GM21825 (cell line): ENCODE data around the gene NGFR.

Experiments
- ATAC-seq: cut with Tn5 transposase; IDR thresholded peaks from one replicate; pipeline ENCODE4 v1.9.1; 2021; ENCODE audit warnings: mild to moderate bottlenecking, moderate library complexity; ENCODE audit not compliant: unreplicated experiment

NGFR gene

DNA sequence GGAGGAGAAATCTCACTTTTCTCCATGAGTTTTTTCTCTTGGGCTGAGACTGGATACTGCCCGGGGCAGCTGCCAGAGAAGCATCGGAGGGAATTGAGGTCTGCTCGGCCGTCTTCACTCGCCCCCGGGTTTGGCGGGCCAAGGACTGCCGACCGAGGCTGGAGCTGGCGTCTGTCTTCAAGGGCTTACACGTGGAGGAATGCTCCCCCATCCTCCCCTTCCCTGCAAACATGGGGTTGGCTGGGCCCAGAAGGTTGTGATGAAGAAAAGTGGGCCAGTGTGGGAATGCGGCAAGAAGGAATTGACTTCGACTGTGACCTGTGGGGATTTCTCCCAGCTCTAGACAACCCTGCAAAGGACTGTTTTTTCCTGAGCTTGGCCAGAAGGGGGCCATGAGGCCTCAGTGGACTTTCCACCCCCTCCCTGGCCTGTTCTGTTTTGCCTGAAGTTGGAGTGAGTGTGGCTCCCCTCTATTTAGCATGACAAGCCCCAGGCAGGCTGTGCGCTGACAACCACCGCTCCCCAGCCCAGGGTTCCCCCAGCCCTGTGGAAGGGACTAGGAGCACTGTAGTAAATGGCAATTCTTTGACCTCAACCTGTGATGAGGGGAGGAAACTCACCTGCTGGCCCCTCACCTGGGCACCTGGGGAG, 19.1 kb downstream of the NGFR start:
- ATAC-seq: no peak

DNA sequence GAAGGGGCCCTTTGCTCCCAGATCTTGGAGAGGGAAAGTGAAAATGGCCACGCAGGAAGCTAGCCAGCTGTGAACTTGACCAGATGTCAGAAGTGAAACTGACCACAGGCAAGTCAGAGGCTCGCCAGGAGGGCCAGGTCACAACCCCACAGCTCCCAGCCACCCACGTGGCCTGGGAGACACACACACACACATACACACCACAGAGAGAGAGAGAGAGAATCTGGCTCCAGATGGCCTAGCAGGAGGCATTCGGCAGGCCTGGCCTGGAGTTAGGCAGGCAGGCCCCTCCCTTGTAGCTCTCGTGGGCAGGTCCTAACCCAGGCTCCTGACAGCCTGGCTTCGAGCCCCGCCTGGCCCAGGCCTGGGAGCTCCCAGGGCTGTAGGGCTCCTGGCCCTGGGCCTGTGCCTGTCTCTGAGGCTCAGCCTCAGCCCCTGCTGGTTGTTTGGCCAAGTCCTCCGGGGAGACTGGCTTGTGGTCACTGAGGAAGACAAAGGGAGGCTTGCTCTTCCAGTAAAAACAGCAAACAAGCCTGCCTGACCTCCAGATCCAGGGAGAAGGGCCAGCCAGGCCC, 20.2 kb downstream of the NGFR start:
- peak; percentile 65 for ATAC-seq

DNA sequence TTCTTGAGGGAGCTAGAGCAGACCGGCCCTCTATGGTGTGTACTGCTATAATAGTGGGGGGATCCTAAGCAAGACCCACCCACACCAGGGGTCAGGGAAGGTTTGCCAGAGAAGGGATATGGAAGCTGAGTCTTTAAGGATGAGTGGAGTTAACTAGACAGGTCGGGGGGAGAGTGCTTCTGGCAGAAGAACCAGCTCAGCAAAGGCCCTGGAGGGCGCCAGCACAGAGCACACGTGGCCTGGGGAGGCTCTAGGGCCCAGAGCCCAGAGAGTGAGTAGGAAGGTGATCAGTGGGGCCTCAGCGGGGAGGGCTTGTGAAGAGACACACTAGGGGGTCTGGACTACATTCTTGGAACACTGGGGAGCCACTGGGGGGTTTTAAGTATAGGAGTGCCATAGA, 21.1 kb downstream of the NGFR start:
- ATAC-seq: no peak

GRCh38 chr17:49518346-49519078, 23.4 kb downstream of the NGFR start:
- no peak for ATAC-seq

DNA sequence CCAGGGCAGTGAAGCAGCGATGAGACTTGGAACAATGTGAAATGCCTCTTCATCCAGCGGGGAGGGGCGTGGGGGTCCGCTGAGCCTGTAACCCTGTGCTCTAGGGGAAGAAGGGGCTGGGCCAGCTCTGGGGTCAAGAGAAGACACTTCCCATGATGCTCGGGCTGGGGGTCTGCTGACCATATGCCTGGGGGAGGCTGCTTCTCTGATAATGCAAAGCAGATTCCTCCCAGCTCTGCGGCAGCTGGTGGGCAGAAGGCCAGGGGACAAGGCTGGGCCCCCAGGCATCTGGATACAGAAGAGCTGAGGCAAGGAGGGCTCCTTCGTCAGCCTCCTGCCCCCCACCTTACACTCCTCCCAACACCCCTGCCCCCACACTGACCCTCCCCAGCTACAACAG, 24.7 kb downstream of the NGFR start:
- ATAC-seq: no peak

DNA sequence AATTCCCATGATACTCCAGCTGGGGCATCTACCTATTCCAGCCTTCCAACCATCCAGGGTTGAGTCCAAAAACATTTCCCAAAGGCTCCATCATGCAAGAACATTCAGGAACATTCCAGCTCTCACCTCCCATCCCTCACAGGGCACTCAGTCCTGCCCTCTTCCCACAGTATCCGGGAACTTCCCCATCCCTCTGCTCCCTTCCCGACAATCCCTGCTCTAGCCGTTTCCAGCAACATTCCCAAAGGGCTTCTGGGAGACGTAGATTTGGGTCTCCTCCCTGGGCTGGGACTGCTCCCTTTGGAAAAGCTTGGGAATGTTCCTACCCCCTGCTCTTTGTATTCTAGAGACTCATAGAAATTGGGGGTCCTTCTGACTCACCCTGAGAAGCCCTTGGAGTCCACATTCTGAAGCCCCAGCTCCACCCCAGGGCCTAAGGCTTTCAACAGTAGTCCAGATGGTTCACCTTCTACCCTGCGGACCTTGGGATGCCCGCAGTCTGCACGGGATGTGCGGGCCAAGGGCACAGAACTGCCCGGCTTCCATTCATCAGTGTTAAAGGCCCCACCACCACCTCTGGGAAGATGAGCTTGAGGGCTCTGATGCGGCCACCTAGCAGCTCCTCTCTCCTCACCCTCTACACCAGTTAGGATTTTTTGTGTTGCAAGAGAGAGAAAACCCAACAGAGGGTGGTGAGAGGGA, 25.4 kb downstream of the NGFR start:
- no peak for ATAC-seq

GRCh38 chr17:49521088-49521450, 26.0 kb downstream of the NGFR start:
- no peak for ATAC-seq

GRCh38 chr17:49521471-49522356, 26.6 kb downstream of the NGFR start:
- no peak for ATAC-seq

GRCh38 chr17:49522357-49522890, 27.3 kb downstream of the NGFR start:
- ATAC-seq: no peak

DNA sequence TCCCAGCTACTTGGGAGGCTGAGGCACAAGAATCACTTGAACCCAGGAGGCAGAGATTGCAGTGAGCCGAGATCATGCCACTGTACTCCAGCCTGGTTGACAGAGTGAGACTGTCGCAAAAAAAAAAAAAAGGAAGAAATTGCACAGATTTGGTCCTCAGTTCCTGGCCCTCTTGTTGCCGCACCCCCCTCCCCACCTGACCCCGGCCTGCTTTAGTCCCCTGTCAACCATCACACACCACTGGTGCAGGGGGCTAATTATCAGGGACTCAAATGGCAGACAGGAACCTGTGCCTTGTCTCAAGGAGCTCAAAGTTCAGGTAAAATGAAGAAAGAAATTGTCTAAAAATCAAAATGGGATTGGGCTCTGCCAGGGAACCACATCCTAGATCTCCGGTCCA, 28.1 kb downstream of the NGFR start:
- no peak for ATAC-seq

DNA sequence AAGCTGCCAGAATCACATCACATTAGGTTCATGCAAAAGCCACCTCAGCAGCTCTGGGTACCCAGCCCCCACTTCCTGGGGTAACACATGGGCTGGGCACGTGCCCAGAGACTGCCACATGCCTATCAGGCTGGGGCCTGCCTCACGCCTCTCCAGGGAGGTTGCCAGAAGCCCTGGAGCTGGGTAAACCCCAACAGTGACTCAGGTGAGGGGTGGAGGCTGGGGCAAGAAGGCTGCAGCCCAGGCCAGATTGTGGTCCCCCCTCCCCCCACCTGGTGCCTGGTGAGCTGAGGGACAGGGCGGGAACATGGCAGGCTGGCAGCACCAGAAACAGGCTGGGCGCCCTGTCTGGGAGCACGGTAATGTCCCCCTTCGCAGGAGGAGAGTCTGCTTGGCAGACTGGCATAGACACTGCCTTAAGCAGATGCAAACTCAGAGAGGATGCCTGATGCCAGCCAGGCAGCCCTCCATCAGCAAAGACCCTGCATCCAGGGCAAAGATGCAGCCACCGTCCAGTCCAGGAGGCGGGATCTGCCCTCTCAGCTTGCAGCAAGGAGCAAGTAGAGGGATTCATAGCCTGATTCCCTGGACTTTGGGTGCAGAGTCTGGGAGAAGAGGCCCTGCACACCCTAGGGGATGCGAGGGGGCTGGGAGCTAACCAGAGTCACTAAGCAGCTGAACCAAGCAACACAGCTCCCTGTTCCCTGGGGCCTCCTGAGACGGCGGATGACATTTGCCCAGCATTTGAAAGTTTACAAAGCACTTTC, 28.8 kb downstream of the NGFR start:
- no peak for ATAC-seq

GRCh38 chr17:49524473-49525359, 29.6 kb downstream of the NGFR start:
- ATAC-seq: no peak

- ATAC-seq: no peak
Measured at GRCh38 chr17:49525831-49526741, 31.0 kb downstream of the NGFR start.

- ATAC-seq: no peak
Measured at GRCh38 chr17:49527927-49528651, 33.0 kb downstream of the NGFR start.

- no peak for ATAC-seq
Measured at GRCh38 chr17:49528966-49529365, 33.9 kb downstream of the NGFR start.

- ATAC-seq: no peak
Measured at GRCh38 chr17:49530118-49530517, 35.0 kb downstream of the NGFR start.

GRCh38 chr17:49543860-49544259, 48.8 kb downstream of the NGFR start:
- no peak for ATAC-seq
